Measurements from ENCODE around the gene TAF13. TPM values are rescaled to one million over a fixed set of nuclear protein-coding genes. Genes with fewer than 3 reads are reported as not detected.
A peak's percentile ranks its signal among the peaks of the same experiment; 100 is the strongest.

TAF13 gene, protein sequence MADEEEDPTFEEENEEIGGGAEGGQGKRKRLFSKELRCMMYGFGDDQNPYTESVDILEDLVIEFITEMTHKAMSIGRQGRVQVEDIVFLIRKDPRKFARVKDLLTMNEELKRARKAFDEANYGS
- total RNA-seq: 10 to 100 TPM; 11.5 to 54.6 (median 35.7) TPM

DNA sequence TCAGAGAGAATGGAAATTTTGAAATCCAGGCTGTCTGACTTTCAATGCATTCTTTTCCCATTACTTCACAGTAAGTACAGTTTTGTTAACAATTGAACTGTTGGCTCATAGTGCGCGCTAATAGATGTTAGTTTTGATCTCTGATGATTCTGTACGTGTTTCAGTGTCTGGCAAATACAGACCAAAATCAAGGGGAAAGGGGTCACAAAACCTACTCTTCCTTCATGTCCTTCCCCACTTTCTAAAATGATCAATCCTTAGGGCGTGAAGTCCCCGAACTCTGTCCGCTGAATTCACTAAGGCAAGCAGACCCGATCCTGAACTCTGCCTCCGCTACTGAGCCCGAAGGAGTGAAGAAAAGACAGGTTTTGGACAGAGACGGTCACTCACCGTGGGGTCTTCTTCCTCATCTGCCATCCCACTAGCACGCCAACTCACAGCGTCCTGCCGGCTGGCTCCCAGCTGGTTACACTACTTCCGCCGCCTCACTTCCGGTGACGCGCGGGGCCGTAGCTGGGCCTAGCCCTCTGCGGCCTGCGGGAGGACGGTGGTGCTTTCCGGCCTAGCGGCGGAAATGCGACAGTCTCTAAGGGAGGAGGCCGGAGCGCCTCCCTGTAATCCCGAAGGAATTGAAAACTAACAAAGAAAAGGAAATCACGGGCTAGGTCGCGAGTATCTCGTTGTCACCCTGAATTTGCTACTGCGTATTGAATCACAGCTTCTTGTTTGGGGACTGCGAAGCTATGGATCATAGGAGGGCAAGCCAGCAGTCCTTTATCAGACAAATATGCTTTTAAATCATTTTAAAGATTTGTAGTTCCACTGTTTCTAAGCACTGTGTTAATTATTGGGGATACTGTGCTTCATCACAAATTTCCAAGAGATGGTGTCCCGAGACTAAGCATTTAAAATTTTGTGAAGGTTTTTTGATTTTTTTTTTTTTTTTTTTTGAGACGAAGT is at the start of gene TAF13:
TSS of gene TAF13 (minus strand) at position 473 of the 960 bp plus-strand sequence. CDS start at position 417, 56 bp downstream.
- H3K4me3 ChIP-seq: peak within 1 kb of the TSS; percentile 63 to 67 (median 66)
- 5 to 7% methylated on average over 38 to 39 of the region's 39 CpGs for WGBS, 2 donors
- peak; percentile 97 for DNase-seq
- H3K27ac ChIP-seq: peak within 1 kb of the TSS; percentile 89 to 98 (median 92)
- H3K36me3 ChIP-seq: peaks cover 0 to 15% (median 8%) of the 10 kb centered on the region in 4 donors
- H3K9me3 ChIP-seq: no peaks in the 10 kb centered on the region
- ATAC-seq (ENCODE audit: low FRiP score in 2 of 2): peak; percentile 99 to 100
- TF ChIP-seq, protein P1, sequence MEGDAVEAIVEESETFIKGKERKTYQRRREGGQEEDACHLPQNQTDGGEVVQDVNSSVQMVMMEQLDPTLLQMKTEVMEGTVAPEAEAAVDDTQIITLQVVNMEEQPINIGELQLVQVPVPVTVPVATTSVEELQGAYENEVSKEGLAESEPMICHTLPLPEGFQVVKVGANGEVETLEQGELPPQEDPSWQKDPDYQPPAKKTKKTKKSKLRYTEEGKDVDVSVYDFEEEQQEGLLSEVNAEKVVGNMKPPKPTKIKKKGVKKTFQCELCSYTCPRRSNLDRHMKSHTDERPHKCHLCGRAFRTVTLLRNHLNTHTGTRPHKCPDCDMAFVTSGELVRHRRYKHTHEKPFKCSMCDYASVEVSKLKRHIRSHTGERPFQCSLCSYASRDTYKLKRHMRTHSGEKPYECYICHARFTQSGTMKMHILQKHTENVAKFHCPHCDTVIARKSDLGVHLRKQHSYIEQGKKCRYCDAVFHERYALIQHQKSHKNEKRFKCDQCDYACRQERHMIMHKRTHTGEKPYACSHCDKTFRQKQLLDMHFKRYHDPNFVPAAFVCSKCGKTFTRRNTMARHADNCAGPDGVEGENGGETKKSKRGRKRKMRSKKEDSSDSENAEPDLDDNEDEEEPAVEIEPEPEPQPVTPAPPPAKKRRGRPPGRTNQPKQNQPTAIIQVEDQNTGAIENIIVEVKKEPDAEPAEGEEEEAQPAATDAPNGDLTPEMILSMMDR (IDR thresholded peaks at IDR 0.05): peak; percentile 23 to 81 (median 56)
- peak; percentile 99 for TF ChIP-seq POLR2AphosphoS5 (IDR thresholded peaks at IDR 0.05)
- TF ChIP-seq EP300 (IDR thresholded peaks at IDR 0.05): peak in 2 of 4 donors; percentile 38 to 89
- peak; percentile 49 to 95 (median 87) for TF ChIP-seq POLR2A (IDR thresholded peaks at IDR 0.05)
- no peaks in the 10 kb centered on the region for H3K27me3 ChIP-seq
- H3K4me1 ChIP-seq: peaks cover 11 to 20% (median 14%) of the 10 kb centered on the region in 4 donors

DNA sequence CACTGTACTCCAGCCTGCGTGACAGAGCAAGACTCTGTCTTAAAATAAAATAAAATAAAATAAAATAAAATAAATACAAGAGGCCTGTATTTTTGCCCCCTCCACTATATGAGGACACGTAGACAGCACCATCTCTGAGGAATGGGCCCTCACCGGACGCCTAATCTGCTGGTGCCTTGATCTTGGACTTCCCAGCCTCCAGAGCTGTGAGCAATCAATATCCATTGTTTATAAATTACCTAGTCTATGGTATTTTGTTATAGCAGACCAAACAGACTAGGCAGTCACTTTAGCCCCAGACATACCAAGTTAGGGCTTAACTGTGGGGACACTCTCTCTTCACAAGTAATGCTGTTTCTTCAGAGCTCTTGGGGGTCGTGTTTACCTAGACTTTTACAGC is 44.6 kb upstream of the TAF13 start:
- Histone ChIP-seq H3K27ac (no peak overlapping the region), H3K36me3 (no peaks in the 10 kb centered on the region), H3K4me3 (no peak overlapping the region), H3K4me1 (no peaks in the 10 kb centered on the region), H3K27me3 (no peaks in the 10 kb centered on the region), H3K9me3 (no peaks in the 10 kb centered on the region)
- no peak for DNase-seq
- WGBS, 2 donors: 93 to 95% methylated on average over 5 of the region's 5 CpGs
- TF ChIP-seq, protein P1 (IDR thresholded peaks at IDR 0.05): no peak
- no peak for TF ChIP-seq POLR2A (IDR thresholded peaks at IDR 0.05)
- TF ChIP-seq POLR2AphosphoS5 (IDR thresholded peaks at IDR 0.05): no peak
- TF ChIP-seq EP300 (IDR thresholded peaks at IDR 0.05): no peak
- ATAC-seq (ENCODE audit: low FRiP score in 2 of 2): no peak

DNA sequence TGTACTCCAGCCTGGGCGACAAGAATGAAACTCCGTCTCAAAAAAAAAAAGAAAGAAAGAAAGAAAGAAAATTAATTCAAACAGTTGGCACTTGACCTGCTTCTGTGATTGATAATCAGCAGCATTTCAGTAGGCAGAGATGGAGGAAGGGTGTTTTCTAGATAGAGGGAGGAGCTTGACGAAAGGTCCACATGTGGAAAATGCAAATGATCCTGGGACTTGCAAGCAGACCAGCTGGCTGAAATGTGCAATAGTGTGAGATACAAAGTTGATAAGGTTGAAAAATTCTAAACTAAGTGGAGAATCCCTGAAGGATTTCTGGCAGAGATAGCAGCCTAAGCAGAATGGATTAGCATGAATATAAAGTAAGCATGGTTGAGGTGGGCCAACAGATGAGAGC is 42.3 kb upstream of the TAF13 start:
- Histone ChIP-seq H3K27me3 (peaks cover 0 to 10% (median 4%) of the 10 kb centered on the region in 4 donors), H3K4me1 (peaks cover 11 to 14% (median 13%) of the 10 kb centered on the region in 4 donors), H3K36me3 (no peaks in the 10 kb centered on the region), H3K4me3 (no peak overlapping the region), H3K9me3 (no peaks in the 10 kb centered on the region), H3K27ac (no peak overlapping the region)
- no peak for TF ChIP-seq EP300 (IDR thresholded peaks at IDR 0.05)
- TF ChIP-seq, protein P1 (IDR thresholded peaks at IDR 0.05): no peak
- no peak for TF ChIP-seq POLR2AphosphoS5 (IDR thresholded peaks at IDR 0.05)
- TF ChIP-seq POLR2A (IDR thresholded peaks at IDR 0.05): no peak
- ATAC-seq (ENCODE audit: low FRiP score in 2 of 2) (no peak), DNase-seq (no peak)
- 76 to 82% methylated on average over 3 of the region's 3 CpGs for WGBS, 2 donors

DNA sequence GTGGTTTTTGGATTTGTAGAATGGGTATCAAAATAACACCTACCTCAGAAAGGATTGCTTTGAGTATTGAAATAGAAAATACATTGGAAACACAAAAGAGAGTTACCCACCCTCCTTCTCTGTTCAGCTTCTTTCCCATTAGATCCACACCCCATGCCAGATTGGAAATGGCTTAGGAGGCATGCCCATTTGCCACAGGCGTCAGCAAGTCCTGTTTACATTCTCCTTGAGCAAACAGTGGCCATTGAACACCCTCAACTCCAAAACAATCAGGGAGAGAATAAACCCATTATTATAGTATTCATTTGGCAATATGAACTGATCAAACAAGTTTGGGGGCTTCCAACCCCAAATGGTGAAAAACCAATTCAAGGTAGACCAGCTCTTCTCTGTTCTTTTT is 40.5 kb upstream of the TAF13 start:
- Histone ChIP-seq H3K4me1 (peaks cover 16 to 27% (median 19%) of the 10 kb centered on the region in 4 donors), H3K27ac (no peak overlapping the region), H3K9me3 (no peaks in the 10 kb centered on the region), H3K27me3 (peaks cover 0 to 10% (median 4%) of the 10 kb centered on the region in 4 donors), H3K36me3 (no peaks in the 10 kb centered on the region), H3K4me3 (no peak overlapping the region)
- 54 to 60% methylated on average over 1 of the region's 1 CpG for WGBS, 2 donors
- DNase-seq: no peak
- no peak for TF ChIP-seq POLR2AphosphoS5 (IDR thresholded peaks at IDR 0.05)
- TF ChIP-seq, protein P1 (IDR thresholded peaks at IDR 0.05): no peak
- TF ChIP-seq POLR2A (IDR thresholded peaks at IDR 0.05): no peak
- no peak for TF ChIP-seq EP300 (IDR thresholded peaks at IDR 0.05)
- ATAC-seq (ENCODE audit: low FRiP score in 2 of 2): no peak
